ENCODE data around the gene TNFRSF6B.

TNFRSF6B gene

GRCh38 chr20:63736893-63737694 is 40.6 kb downstream of the TNFRSF6B start:
- Mint-ChIP-seq H3K4me3 (peak overlapping the region; percentile 86), H3K27me3 (no peaks in the 10 kb centered on the region), H3K9me3 (no peaks in the 10 kb centered on the region), H3K4me1 (peaks cover 10% of the 10 kb centered on the region), H3K36me3 (peaks cover 9% of the 10 kb centered on the region), H3K27ac (peak overlapping the region; percentile 13)
- peak; percentile 46 for ATAC-seq (ENCODE audit: low read depth)
- peak; percentile 38 to 54 for DNase-seq (ENCODE audit: low spot score in 2 of 2)

- DNase-seq (ENCODE audit: low spot score in 2 of 2), result no peak
- Mint-ChIP-seq H3K27me3 (no peaks in the 10 kb centered on the region), H3K27ac (no peak overlapping the region), H3K4me1 (peaks cover 10% of the 10 kb centered on the region), H3K4me3 (peak overlapping the region; percentile 86), H3K36me3 (peaks cover 9% of the 10 kb centered on the region), H3K9me3 (no peaks in the 10 kb centered on the region)
- no peak for ATAC-seq (ENCODE audit: low read depth)
Observed at GRCh38 chr20:63737695-63737944, 41.2 kb downstream of the TNFRSF6B start.

- ATAC-seq (ENCODE audit: low read depth) (peak; percentile 18), DNase-seq (ENCODE audit: low spot score in 2 of 2) (peak in 1 of 2 donors; percentile 51)
- H3K4me3 Mint-ChIP-seq, result peak overlapping the region; percentile 66
- no peaks in the 10 kb centered on the region for H3K9me3 Mint-ChIP-seq
- no peak overlapping the region for H3K27ac Mint-ChIP-seq
- peaks cover 10% of the 10 kb centered on the region for H3K4me1 Mint-ChIP-seq
- H3K36me3 Mint-ChIP-seq, result peaks cover 9% of the 10 kb centered on the region
- H3K27me3 Mint-ChIP-seq, result no peaks in the 10 kb centered on the region
Observed at GRCh38 chr20:63737945-63738686, 41.7 kb downstream of the TNFRSF6B start.

- peak overlapping the region; percentile 66 for H3K4me3 Mint-ChIP-seq
- H3K4me1 Mint-ChIP-seq, result peaks cover 10% of the 10 kb centered on the region
- H3K36me3 Mint-ChIP-seq, result peaks cover 7% of the 10 kb centered on the region
- no peaks in the 10 kb centered on the region for H3K9me3 Mint-ChIP-seq
- no peak overlapping the region for H3K27ac Mint-ChIP-seq
- H3K27me3 Mint-ChIP-seq, result no peaks in the 10 kb centered on the region
- ATAC-seq (ENCODE audit: low read depth) (no peak), DNase-seq (ENCODE audit: low spot score in 2 of 2) (no peak)
Observed at GRCh38 chr20:63738687-63739129, 42.3 kb downstream of the TNFRSF6B start.

- no peaks in the 10 kb centered on the region for H3K9me3 Mint-ChIP-seq
- ATAC-seq (ENCODE audit: low read depth) (peak; percentile 33), DNase-seq (ENCODE audit: low spot score in 2 of 2) (peak; percentile 33 to 63)
- H3K4me1 Mint-ChIP-seq, result peaks cover 10% of the 10 kb centered on the region
- H3K27ac Mint-ChIP-seq, result no peak within 1 kb of the TSS
- H3K4me3 Mint-ChIP-seq, result peak within 1 kb of the TSS; percentile 44
- H3K27me3 Mint-ChIP-seq, result no peaks in the 10 kb centered on the region
- H3K36me3 Mint-ChIP-seq, result peaks cover 2% of the 10 kb centered on the region
Observed at GRCh38 chr20:63739130-63740069, 42.9 kb downstream of the TNFRSF6B start, which contains the start of gene SLC2A4RG. Gene SLC2A4RG, plus strand, starts transcription at chr20:63739776. Its CDS starts 137 bp downstream, at chr20:63739913.

GRCh38 chr20:63740070-63740626 is 43.7 kb downstream of the TNFRSF6B start:
- peak; percentile 3 for ATAC-seq (ENCODE audit: low read depth)
- Mint-ChIP-seq H3K9me3 (no peaks in the 10 kb centered on the region), H3K4me1 (peaks cover 10% of the 10 kb centered on the region), H3K27me3 (no peaks in the 10 kb centered on the region), H3K27ac (no peak overlapping the region), H3K36me3 (no peaks in the 10 kb centered on the region), H3K4me3 (peak overlapping the region; percentile 39)
- no peak for DNase-seq (ENCODE audit: low spot score in 2 of 2)

- Mint-ChIP-seq H3K4me3 (peak overlapping the region; percentile 66), H3K27me3 (peaks cover under 1% of the 10 kb centered on the region), H3K27ac (no peak overlapping the region), H3K36me3 (no peaks in the 10 kb centered on the region), H3K4me1 (peaks cover 6% of the 10 kb centered on the region), H3K9me3 (no peaks in the 10 kb centered on the region)
- ATAC-seq (ENCODE audit: low read depth) (no peak), DNase-seq (ENCODE audit: low spot score in 2 of 2) (no peak)
Observed at GRCh38 chr20:63740627-63741353, 44.3 kb downstream of the TNFRSF6B start.

GRCh38 chr20:63741354-63741675 is 44.9 kb downstream of the TNFRSF6B start:
- peaks cover 1% of the 10 kb centered on the region for H3K27me3 Mint-ChIP-seq
- no peak overlapping the region for H3K27ac Mint-ChIP-seq
- H3K4me3 Mint-ChIP-seq, result peak overlapping the region; percentile 66
- ATAC-seq (ENCODE audit: low read depth) (no peak), DNase-seq (ENCODE audit: low spot score in 2 of 2) (no peak)
- H3K9me3 Mint-ChIP-seq, result no peaks in the 10 kb centered on the region
- peaks cover 1% of the 10 kb centered on the region for H3K4me1 Mint-ChIP-seq
- no peaks in the 10 kb centered on the region for H3K36me3 Mint-ChIP-seq

GRCh38 chr20:63741676-63742380 is 45.4 kb downstream of the TNFRSF6B start:
- Mint-ChIP-seq H3K9me3 (no peaks in the 10 kb centered on the region), H3K4me3 (peak overlapping the region; percentile 66), H3K27ac (no peak overlapping the region), H3K36me3 (no peaks in the 10 kb centered on the region), H3K27me3 (peaks cover 1% of the 10 kb centered on the region), H3K4me1 (no peaks in the 10 kb centered on the region)
- no peak for ATAC-seq (ENCODE audit: low read depth)
- DNase-seq (ENCODE audit: low spot score in 2 of 2), result no peak

GRCh38 chr20:63742381-63743024 is 46.1 kb downstream of the TNFRSF6B start:
- H3K9me3 Mint-ChIP-seq, result no peaks in the 10 kb centered on the region
- peaks cover 1% of the 10 kb centered on the region for H3K27me3 Mint-ChIP-seq
- ATAC-seq (ENCODE audit: low read depth), result no peak
- no peaks in the 10 kb centered on the region for H3K36me3 Mint-ChIP-seq
- no peaks in the 10 kb centered on the region for H3K4me1 Mint-ChIP-seq
- no peak overlapping the region for H3K4me3 Mint-ChIP-seq
- no peak overlapping the region for H3K27ac Mint-ChIP-seq
- DNase-seq (ENCODE audit: low spot score in 2 of 2), result no peak

- H3K4me3 Mint-ChIP-seq, result no peak overlapping the region
- ATAC-seq (ENCODE audit: low read depth), result no peak
Observed at GRCh38 chr20:63743210-63743970, 46.9 kb downstream of the TNFRSF6B start.

GRCh38 chr20:63744158-63744557 is 47.7 kb downstream of the TNFRSF6B start:
- H3K27ac Mint-ChIP-seq, result no peak overlapping the region
- no peak overlapping the region for H3K4me3 Mint-ChIP-seq
- H3K4me1 Mint-ChIP-seq, result no peaks in the 10 kb centered on the region
- peaks cover 1% of the 10 kb centered on the region for H3K27me3 Mint-ChIP-seq
- no peaks in the 10 kb centered on the region for H3K36me3 Mint-ChIP-seq
- H3K9me3 Mint-ChIP-seq, result no peaks in the 10 kb centered on the region
- ATAC-seq (ENCODE audit: low read depth) (no peak), DNase-seq (ENCODE audit: low spot score in 2 of 2) (no peak)

More at GRCh38 chr20:63743210-63743970, 46.9 kb downstream of the TNFRSF6B start:
- Mint-ChIP-seq H3K27me3 (peaks cover 1% of the 10 kb centered on the region), H3K9me3 (no peaks in the 10 kb centered on the region), H3K4me1 (no peaks in the 10 kb centered on the region), H3K27ac (no peak overlapping the region), H3K36me3 (no peaks in the 10 kb centered on the region)
- no peak for DNase-seq (ENCODE audit: low spot score in 2 of 2)
